Measurements from ENCODE around the gene LRRC3.
"Not testable (repeated sequence)": the region's sequence is repeated elsewhere in the genome, so short reads cannot be mapped to it uniquely, and the experiment has no call there.

The LRRC3 gene

GRCh38 chr21:44496564-44497550, 41.5 kb downstream of the LRRC3 start:
- no peak for DNase-seq (ENCODE audit: low read depth in 2 of 2)

- DNase-seq (ENCODE audit: low read depth in 2 of 2) = no peak
These were observed 42.4 kb downstream of the LRRC3 start for GRCh38 chr21:44497703-44498126.

GRCh38 chr21:44498280-44499210, 43.2 kb downstream of the LRRC3 start:
- no peak for DNase-seq (ENCODE audit: low read depth in 2 of 2)

- DNase-seq (ENCODE audit: low read depth in 2 of 2) = no peak
These were observed 43.9 kb downstream of the LRRC3 start for GRCh38 chr21:44499211-44499560.

GRCh38 chr21:44499631-44500030, 44.3 kb downstream of the LRRC3 start:
- DNase-seq (ENCODE audit: low read depth in 2 of 2) = no peak

- no peak for DNase-seq (ENCODE audit: low read depth in 2 of 2)
These were observed 44.8 kb downstream of the LRRC3 start for GRCh38 chr21:44500111-44500510.

GRCh38 chr21:44502171-44502958, 47.1 kb downstream of the LRRC3 start:
- DNase-seq (ENCODE audit: low read depth in 2 of 2) = no peak

GRCh38 chr21:44503006-44503889, 47.9 kb downstream of the LRRC3 start:
- not testable (repeated sequence) for DNase-seq (ENCODE audit: low read depth in 2 of 2)

GRCh38 chr21:44503901-44504399, 48.6 kb downstream of the LRRC3 start:
- no peak for DNase-seq (ENCODE audit: low read depth in 2 of 2)

- DNase-seq (ENCODE audit: low read depth in 2 of 2) = no peak
These were observed 50.5 kb downstream of the LRRC3 start for GRCh38 chr21:44505673-44506278.

- DNase-seq (ENCODE audit: low read depth in 2 of 2) = no peak
These were observed 51.3 kb downstream of the LRRC3 start for GRCh38 chr21:44506279-44507255.

- DNase-seq (ENCODE audit: low read depth in 2 of 2) = no peak
These were observed 52.5 kb downstream of the LRRC3 start for GRCh38 chr21:44507673-44508425.

- no peak for DNase-seq (ENCODE audit: low read depth in 2 of 2)
These were observed 53.1 kb downstream of the LRRC3 start for GRCh38 chr21:44508426-44508710.

- no peak for DNase-seq (ENCODE audit: low read depth in 2 of 2)
These were observed 53.6 kb downstream of the LRRC3 start for GRCh38 chr21:44508711-44509445.

GRCh38 chr21:44509539-44509938, 54.2 kb downstream of the LRRC3 start:
- no peak for DNase-seq (ENCODE audit: low read depth in 2 of 2)

GRCh38 chr21:44510109-44510507, 54.8 kb downstream of the LRRC3 start:
- no peak for DNase-seq (ENCODE audit: low read depth in 2 of 2)

GRCh38 chr21:44510508-44511218, 55.4 kb downstream of the LRRC3 start:
- no peak for DNase-seq (ENCODE audit: low read depth in 2 of 2)
